ENCODE data around the gene NEO1.

NEO1 gene

DNA sequence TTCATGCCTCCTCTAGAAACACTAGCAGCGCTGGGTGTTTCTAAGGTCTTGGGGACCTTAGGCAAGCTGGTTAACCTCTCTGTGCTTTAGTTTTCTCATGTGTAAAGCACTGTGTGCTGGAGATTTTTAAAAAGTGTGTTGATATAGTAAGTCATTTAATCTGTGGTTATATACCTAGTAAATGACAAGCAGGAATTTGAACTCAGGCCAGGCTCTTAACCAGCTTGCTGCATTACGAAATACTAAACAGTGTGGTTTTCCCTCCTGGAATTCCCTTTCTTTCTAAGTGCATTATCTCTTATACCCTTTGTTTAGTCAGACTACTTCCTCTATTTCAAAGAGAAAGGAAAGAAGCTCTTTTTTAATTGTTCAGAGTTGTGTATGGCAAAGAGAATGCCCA, 26.5 kb downstream of the NEO1 start:
- peak; percentile 1 to 14 for DNase-seq

DNA sequence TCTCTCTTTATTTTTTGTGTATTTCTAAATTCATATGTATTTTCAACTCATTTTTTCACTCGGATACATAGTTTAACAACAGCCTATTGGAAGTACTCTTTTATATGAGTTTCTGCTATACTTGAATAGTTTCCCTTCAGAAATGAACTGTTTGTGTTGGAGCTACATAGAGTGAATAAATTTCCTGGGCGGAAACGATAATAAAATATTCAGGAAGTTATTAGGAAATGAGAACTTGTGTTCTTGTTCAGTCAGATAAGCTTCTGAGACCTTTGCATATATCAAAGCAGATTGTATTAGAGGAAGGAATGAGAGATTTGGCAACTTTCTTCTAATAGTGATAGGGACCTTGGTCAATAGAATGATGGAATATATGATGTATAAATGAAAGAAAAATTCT, 27.3 kb downstream of the NEO1 start:
- DNase-seq, result no peak

DNA sequence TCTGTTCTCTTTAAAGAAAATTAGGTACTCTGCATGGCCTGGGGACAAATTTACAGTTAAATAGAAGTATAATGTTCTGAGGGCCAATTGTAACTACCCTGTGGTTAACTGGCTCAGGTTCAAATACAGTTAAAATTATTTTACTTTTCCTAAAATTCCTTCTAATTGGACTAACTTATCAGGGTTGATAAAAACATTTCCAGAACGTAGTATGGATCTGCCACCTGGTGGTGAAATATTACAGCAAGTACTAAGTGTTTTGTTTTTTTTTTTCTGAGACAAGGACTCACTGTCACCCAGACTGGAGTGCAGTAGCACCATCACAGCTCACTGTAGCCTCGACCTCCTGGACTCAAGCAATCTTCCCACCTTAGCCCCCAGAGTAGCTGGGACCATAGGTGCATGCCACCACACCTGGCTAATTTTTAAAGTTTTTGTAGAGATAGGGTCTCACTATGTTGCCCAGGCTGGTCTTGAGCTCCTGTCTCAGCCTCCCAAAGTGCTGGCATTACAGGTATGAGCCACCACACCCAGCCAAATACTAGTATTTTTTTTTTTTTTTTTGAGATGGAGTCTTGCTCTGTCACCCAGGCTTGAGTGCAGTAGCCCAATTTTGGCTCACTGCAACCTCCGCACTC, 29.2 kb downstream of the NEO1 start:
- peak; percentile 43 to 67 for DNase-seq

DNA sequence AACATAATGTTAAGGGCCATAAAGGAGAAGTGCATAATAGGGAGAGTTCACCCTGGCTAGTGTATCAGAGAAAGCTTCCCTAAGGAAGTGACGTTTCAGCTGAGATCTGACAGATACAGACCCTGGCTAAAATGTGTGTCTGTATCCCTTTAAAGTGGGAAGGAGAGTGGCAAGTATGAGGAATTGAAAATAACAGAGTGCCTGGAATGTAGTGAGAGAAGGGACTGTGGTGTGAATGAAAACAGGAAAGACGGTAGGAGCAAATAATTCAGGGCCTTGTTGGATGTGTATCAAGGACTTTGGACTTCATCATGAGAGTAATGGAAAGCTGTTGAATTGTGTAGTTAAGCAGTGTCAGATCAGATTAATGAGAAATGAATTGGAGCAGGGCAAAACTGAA, 30.5 kb downstream of the NEO1 start:
- peak in 1 of 2 experiments; percentile 18 for DNase-seq

DNA sequence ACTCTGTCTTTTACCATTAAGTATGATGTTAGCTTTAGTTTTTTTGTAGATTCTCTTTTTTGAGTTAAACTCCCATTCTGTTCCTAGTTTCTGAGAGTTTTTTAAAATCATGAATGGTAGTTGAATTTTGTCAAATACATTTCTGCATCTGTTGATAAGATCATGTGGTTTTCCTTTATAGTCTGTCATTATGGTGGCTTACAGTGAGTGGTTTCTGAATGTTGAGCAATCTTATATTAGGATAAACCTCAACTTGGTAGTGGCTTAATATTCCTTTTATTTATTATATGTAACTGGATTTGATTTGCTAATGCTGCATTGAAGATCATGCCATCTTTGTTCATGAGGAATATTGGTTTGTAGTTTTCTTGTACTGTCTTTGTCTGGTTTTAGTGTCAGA, 34.8 kb downstream of the NEO1 start:
- no peak for DNase-seq

DNA sequence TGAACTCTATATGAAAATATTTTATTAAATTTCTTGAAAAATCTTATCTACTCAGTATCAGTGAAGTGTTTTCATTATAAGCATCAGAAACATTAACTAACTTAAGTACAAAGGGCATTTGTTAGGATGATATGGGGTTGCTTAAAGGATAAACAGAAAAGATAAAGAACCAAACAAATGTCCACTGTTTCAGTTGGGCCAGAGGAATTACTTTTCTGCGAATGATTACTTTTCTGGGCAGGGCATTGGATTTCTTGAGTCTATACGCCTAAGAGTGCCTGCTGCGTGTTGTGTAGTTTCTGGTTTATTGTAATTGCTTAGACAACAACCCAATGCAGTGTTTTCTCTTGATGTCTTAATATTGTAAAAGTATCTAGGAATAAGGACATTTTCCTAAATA, 52.8 kb downstream of the NEO1 start:
- DNase-seq, result no peak

DNA sequence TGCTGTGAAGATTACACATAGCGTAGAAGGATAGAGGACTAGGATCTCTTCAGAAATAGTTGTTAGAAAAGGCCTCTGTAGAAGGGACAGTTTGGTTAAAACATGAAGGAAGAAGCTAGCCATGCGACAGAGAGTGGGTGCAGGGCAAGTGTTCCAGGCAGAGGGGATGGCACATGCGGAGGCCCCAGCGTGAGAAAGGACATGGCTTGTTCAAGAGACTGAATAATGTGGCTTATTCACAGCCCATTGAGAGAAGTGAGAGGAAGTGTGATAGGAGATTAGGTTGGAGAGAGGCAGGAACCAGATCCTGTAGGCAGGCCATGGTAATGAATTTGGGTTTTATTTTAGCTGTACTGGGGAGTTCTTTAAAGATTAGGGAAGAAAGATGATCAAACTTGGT, 56.4 kb downstream of the NEO1 start:
- no peak for DNase-seq

DNA sequence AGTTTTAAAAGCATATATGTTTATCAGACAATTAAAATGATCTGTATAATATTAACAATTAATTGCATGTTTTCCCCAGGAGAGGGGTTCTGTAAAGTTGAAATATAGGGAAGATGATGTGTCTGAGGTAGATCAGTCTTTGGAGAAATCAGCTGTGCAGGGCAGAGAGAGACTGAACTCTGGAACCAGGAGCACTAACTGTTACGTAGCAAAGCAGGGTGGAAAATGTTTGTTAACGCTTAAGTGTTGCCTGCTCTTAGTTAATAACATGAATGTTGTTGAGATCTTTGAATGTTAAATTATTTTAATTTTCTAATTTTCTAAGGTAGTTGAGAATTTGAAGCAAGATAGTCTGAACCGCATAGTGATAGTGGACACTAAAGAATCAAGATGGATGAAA, 57.5 kb downstream of the NEO1 start:
- DNase-seq, result no peak

DNA sequence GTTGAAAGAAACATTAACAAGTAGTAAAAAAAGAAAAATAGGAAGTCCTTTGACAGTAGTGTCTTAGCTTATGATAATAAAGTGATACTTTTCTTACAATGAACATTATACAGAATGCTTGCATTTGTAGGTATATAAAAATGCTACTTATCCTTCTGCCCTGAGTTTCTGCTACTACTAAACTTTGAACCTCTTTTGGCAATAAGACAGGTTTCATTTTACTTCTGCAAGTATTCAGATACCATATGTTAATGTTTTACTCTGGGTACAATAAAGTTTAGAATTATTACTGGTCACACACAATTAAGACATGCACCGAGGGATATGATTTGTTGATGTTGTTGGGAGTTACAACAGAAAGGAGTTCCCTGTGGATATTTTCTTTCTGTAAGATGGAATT, 57.9 kb downstream of the NEO1 start:
- no peak for DNase-seq

DNA sequence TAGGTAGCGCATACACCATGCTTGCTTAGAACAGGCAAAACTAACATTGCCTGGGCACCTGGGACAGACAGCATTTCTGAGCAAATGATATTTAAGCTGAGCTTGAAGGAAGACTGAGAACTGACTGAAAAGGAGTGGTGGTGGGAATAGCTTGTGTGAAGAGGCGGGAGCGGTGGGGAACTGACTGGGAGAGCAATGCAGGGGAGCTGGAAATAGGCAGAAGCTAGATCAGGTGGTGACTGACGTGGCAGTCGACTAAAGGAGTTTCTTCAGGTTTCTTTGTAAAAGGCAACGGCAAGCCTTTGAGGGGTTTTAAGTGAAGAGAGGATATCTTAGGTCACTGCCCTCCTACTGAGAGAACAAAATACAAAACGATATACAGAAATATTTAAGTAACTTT, 61.8 kb downstream of the NEO1 start:
- no peak for DNase-seq

DNA sequence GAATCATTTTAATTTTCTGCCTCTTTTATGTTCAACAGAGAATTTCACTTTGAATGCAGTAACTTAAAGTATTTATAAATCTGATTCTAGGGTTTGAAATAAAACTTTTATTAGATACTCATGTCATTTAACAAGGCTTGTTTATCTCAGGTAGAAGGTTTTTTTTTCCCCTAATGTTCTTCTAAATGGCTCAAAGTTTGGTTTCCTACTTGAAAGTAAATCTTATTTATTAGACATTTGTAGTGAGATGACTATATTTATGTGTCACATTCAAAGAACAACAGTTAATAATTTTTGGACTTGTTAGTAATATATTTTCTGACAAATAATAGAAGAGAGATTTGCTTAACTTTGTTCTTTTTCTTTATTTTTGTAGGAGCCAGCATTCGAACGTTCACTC, 63.9 kb downstream of the NEO1 start:
- no peak for DNase-seq

DNA sequence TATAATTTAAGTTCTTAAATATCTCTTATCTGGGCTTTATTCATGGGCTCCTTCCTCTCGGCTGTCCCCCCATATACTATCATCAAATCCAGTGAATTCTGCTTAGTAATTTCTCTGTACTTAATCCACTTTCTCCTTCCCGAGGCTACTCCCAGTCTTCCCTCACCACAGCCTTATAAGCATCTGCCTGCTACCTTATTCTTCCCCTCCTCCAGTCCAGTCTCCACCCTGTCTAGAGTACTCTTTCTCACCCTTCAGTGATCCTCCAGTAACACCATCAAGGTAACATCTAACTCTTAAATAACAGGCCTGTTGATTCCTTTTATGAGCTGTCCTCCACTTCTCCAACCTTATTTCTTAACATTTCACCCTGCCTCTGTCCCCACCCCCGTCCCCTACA, 65.8 kb downstream of the NEO1 start:
- DNase-seq, result no peak

DNA sequence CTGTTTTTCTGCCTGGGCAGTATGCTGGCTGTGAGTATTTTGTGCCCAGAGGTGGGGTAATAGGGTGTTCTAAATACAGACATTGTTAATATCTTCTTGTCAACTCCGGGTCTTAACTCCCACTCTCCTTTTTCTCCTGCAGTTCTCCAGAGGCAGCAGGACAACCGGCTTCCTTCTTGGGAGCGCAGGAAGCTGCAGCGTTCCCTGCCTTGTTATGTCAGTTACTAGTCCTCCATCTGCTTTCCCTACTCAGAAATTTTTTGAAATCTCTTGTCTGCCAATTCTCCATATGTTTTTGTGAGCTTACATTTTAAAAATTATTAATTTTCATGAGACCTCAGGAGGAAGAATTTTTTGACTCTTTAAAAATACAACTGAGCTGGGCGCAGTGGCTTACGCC, 67.2 kb downstream of the NEO1 start:
- no peak for DNase-seq

DNA sequence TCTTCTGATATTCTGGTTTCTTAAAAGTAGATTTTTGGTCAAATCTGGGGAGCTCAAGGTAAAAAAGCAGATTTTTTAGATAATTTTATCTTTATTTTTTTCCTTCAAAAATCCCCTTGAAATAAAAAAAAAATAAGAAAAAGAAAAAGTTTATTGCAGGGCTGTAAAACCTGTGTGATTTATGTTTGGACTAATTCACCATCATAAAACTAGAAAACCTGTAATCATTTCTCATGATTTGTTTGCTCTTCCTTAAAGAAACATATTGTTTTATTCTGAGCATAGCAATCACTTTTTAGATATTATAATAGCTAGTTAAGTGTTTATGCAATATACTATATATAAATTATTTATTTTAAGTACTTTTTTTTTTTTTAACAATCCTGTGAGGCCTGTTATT, 68.0 kb downstream of the NEO1 start:
- DNase-seq, result no peak

DNA sequence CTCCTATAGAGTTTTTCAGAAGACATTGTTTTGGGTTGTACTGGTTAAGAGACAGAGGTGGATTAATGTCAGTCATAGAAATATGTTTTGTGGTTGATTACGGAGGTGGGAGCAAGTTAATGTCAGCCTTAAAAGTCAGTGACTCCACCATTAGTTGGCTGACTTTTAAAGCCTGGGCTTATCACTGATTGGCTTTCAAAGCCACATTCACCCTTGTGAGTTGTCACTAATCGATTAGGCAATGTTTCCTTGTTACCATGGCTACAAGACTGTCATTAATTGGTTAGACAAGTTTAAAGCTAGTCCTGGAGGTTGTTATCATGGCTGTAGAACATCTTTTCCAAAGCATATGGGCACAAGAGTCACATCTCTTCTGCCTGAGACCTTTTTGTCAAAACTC, 73.0 kb downstream of the NEO1 start:
- DNase-seq, result no peak

DNA sequence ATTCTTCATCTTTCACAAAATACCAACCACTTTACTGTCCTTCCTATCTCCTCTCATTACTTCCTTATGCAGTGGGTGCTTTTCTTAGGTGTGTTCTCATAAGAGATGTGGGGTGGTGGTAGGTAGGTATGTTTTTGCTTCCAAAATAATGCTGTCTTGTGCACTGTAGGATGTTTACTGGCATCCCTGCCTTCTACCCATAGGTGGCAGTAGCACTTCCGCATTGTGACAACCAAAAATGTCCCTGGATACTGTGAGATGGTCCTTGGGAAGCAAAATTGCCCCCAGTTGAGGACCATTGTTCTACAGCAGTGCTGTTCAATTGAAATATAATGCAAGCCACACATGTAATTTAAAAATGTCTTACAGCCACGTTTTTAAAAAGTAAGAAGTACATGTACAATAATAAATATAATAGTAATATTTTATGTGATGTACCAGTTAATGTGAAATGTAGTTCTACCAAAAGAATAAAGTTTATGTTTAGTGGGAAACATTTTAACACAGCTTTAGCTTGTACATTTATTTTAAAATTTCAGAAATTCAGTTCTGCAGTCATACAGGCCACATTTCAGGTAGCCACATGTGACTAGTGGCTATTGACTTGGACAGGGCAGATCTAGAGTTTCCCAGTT, 75.2 kb downstream of the NEO1 start:
- peak; percentile 7 to 46 for DNase-seq

DNA sequence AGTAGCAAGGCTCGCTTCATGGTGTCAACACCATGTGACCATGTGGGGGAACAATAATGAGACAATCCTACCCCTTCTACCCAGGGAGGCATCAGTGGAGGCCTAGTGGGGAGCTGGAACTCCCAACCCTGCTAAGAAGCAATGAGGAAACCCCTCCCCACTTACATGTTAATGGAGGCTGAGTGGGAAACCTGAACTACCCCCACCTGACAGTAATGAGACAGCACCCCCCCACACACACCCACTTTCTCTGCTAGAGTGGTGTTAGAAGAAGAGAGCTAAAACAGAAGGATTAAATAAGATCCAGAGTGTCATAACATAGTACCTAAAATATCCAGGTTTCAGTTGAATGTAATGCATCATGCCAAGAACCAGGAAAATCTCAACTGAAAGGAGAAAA, 78.6 kb downstream of the NEO1 start:
- no peak for DNase-seq

DNA sequence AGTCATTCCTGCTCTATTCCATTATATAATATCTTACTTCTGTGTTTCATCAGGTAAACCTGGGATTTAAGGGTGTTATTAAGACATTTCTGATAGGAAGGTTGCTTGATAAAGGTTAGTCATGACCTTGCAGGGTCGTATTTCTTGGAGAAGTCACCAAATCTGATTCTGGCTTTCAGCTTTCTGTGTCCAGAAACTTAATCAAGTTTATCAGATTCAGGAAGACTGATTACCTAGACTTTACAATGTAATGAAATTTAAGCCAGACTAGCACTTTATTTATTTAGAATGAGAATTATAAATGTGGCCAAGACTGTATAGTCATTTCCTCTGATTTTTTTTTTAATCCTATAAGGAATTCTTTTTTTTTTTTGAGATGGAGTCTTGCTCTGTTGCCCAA, 81.9 kb downstream of the NEO1 start:
- DNase-seq, result no peak

DNA sequence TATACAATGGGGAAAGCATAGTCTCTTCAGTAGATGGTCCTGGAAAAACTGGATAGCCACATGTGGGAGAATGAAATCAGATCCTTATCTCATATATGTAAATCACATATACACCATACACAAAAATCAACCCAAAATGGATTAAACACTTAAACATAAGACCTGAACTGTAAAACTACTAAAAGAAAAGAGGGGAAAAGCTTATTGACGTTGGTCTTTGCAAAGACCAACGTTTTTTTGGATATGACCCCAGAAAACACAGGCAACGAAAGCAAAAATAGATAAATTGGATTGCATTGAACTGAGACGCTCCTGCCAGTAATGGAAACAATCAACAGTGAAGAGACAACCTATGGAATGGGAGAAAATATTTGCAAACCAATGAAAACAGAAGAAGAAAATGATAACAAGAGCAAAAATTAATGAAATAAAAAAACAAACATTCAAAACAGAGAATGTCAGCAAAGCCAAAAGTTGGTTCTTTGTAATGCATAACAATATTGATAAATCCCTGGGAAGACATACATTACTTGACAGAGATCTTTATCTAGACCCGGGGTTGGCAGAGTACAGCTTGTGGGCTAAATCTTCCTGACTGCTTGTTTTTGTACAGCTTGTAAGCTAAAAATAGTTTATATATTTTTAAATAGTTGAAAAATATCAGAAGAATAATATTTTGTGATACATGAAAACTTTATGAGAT, 86.9 kb downstream of the NEO1 start:
- DNase-seq, result no peak

DNA sequence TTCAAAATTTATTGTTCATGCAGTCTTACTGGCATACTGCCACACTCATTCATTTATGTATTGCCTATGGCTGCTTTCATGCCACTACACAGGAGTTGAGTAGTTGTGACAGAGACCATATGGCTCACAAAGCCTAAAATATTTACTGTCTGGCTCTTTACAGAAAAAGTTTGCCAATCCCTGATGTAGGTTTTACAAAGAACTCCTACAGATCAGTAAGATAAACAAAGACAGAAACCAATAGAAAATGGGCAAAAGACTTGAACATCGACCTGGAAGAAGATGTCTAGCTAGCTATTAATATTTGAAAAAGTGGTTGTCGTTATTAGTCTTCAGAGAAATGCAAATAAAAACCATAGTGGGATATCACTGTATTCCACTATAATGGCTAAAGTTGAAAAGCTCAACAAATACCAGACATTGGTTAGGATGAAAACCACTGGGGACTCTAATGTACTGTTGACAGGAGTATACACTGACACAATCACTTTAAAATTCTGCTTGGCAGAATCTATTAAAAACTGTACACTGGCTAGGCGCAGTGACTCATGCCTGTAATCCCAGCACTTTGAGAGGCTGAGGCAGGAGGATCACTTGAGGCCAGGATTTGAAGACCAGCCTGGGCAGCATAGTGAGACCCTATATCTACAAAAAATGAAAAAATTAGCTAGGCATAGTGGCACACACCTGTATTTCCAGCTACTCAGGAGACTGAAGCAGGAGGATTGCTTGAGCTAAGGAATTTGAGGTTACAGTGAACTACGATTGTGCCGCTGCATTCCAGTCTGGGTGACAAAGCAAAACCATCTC, 87.7 kb downstream of the NEO1 start:
- no peak for DNase-seq

DNA sequence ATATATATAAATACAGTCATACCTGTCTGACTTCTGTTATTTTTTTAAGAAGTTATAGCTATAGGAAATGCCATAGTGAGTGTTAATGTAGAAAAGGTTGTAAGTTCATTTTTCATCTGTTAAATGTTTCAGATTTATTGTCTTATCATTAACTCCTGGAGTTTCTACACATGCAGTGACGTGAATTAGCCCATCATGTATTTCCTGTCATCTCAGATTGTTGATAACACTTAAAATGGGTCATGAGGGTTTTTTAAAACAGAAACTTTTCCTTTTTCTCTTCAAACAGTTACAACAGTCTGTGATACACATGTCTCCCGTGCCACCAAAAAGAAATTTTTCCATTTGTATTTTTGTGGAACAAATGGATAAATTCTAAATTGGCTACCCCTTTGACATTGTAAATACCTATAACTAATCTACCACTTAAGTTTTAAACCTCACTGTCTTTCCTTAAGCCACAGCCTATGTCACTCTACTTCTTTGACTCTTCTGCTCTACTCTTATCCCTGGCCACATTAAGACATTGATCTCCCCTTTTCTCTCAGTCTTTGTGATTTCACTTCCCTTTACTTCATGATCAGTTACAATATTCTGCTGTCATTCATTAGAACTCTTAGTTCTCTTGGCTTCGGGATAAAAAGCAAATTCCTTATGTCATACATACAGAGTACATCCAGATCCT, 89.1 kb downstream of the NEO1 start:
- DNase-seq, result no peak

DNA sequence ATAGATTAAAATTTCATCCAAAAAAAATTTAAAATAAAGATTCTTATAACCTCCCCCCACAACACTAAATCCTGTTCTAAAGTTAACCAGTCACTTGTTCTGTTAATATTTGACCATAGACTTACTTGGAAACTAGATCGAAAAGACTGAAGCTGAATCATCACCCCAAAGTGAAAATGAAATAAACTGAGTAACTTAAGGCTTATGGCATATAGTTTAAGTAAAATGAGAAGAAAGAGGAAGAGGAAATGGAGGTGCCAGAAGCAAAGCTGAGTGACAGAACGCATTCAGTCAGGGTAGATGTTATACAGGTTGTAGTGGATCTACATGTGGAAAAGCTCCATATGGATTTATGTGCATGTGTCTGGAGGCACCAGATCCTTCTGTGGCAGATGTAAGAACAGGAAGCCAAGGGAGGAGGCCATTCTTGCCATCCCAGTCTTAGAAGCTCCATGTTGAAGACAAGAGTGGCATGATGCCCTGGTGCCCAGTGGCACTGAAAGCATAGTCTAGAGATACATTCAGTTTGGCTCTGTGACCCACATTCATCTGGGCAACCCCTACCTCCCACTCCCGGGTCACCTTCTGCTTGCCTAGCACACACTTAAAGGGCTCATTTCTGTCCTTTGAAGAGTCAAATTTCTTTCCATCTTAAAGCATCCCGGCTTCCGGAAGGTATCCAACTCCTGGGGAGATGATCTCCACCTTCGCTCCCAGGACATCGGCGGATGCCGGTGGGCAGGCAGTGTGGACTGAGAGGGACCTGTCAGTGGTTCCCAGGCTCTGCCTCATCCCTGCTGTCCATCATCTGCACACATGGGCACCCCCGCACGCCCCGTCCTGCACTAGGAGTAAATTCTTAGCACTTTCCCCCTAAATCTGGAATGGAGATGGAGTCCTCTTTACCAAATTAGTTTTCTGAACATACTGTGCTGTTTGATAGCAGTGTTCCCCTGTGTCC, 90.8 kb downstream of the NEO1 start:
- no peak for DNase-seq

All from Kasumi-1 (cell line).